HepG2 (cell line): ENCODE results near the gene CCDC70. TPM values are rescaled to one million over a fixed set of nuclear protein-coding genes. Genes with fewer than 3 reads are reported as not detected.

Source experiments
- ATAC-seq: fragments of 200-7000 bp; cut with Tn5 transposase; 3 replicates; pipeline ENCODE4 v1.9.1; 2020; ENCODE audit warnings: mild to moderate bottlenecking, moderate library complexity
- BruUV-seq: library from RNA; stranded (reverse); fragments of 400-500 nt; replicated peaks from 2 replicates; lab custom pipeline; 2021; lab: Mats Ljungman, UMichigan
- CTCF ChIA-PET: fragments of 300-600 bp; formaldehyde crosslinking; extraction: SDS; loops from one replicate; lab custom pipeline; 2021; ENCODE audit warnings: low total read pairs, inconsistent platforms, low intra/inter-chr PET ratio; lab: Yijun Ruan, JAX
- POLR2A ChIA-PET: fragments of 350-600 bp; sonication (Branson Sonifier 250); formaldehyde crosslinking; loops from one replicate; lab custom pipeline; 2020; ENCODE audit warnings: antibody characterized with exemption, inconsistent platforms; lab: Yijun Ruan, JAX
- DNase-seq: peaks from one replicate; pipeline ENCODE4 v3.0.0-alpha.2; 2015; ENCODE audit warnings: low spot score
- FAIRE-seq: peaks from 3 replicates; lab custom pipeline; 2011; peaks lifted over from hg19 to GRCh38; lab: Jason Lieb, UNC
- H2AFZ ChIP-seq: one replicate; pipeline ENCODE4 v1.6.1; 2011; ENCODE audit warnings: low read length, inconsistent platforms
- H3K27ac ChIP-seq: fragments of 300-600 bp; 3 replicates; pipeline ENCODE4 v1.8.0; 2011; ENCODE audit warnings: mixed run types, mild to moderate bottlenecking, mixed read lengths, low read length, inconsistent platforms; ENCODE audit not compliant: insufficient read depth; ENCODE audit errors: extremely low read length
- H3K27me3 ChIP-seq, 2 experiments: fragments of 200-600 bp in 1 of 2; 2 replicates in 1 of 2; 3 replicates in 1 of 2; pipeline versions ENCODE4 v1.6.0 to v1.8.0; 2011; ENCODE audit warnings: low read length in 2 of 2, mild to moderate bottlenecking in 2 of 2, moderate library complexity in 2 of 2, inconsistent platforms in 1 of 2; ENCODE audit not compliant: insufficient read depth in 2 of 2, control insufficient read depth in 1 of 2
- H3K36me3 ChIP-seq, 2 experiments: fragments of 200-600 bp in 1 of 2; replicated peaks in 1 of 2; 2 replicates in 1 of 2; 3 replicates in 1 of 2; pipeline versions ENCODE4 v1.5.1 to v1.8.0; 2011; ENCODE audit warnings: low read length in 2 of 2, inconsistent platforms in 1 of 2; ENCODE audit not compliant: insufficient read depth in 2 of 2, control insufficient read depth in 1 of 2
- H3K4me1 ChIP-seq: 2 replicates; pipeline ENCODE4 v1.5.1; 2012; ENCODE audit warnings: low read length, inconsistent platforms; ENCODE audit not compliant: insufficient read depth
- H3K4me2 ChIP-seq: 2 replicates; pipeline ENCODE4 v1.6.0; 2011; ENCODE audit warnings: low read depth, low read length, inconsistent platforms
- H3K4me3 ChIP-seq, 3 experiments: fragments of 200-600 bp in 1 of 3; sonication (generic), shearing (Covaris generic) in 1 of 3; replicated peaks in 1 of 3; 2 replicates each; pipeline ENCODE4 v1.5.1; 2011 to 2016; ENCODE audit warnings: low read length in 3 of 3, inconsistent platforms in 2 of 3, low read depth in 2 of 3, mild to moderate bottlenecking in 2 of 3, control low read depth in 1 of 3, mixed read lengths in 1 of 3; ENCODE audit not compliant: insufficient read depth in 1 of 3
- H3K79me2 ChIP-seq: one replicate; pipeline ENCODE4 v1.6.1; 2011; ENCODE audit warnings: low read length, inconsistent platforms; ENCODE audit not compliant: insufficient read depth
- H3K9ac ChIP-seq: 2 replicates; pipeline ENCODE4 v1.6.0; 2011; ENCODE audit warnings: mild to moderate bottlenecking, low read depth, low read length, inconsistent platforms; ENCODE audit not compliant: insufficient read depth
- H3K9me3 ChIP-seq: 2 replicates; pipeline ENCODE4 v1.5.1; 2012; ENCODE audit warnings: mild to moderate bottlenecking, low read length
- H4K20me1 ChIP-seq: 2 replicates; pipeline ENCODE4 v1.6.0; 2011; ENCODE audit warnings: inconsistent platforms, mild to moderate bottlenecking, low read length, moderate library complexity; ENCODE audit not compliant: insufficient read depth
- ARID5B ChIP-seq: IDR thresholded peaks from 2 replicates; pipeline ENCODE4 v1.4.0; 2020; ENCODE audit warnings: mild to moderate bottlenecking, missing genetic modification reagents
- FOXA3 ChIP-seq: IDR thresholded peaks from 2 replicates; pipeline ENCODE4 v1.6.1; 2016; ENCODE audit warnings: missing genetic modification reagents, missing compliant biosample characterization
- PAWR ChIP-seq: sonication (generic); formaldehyde crosslinking; IDR thresholded peaks from 2 replicates; pipeline ENCODE4 v1.4.0; 2020; ENCODE audit warnings: missing genetic modification reagents, mild to moderate bottlenecking, borderline replicate concordance
- RNF219 ChIP-seq: sonication (generic); formaldehyde crosslinking; IDR thresholded peaks from 2 replicates; pipeline ENCODE4 v1.5.0; 2020; ENCODE audit warnings: mild to moderate bottlenecking, missing genetic modification reagents
- SOX13 ChIP-seq, 3 experiments: fragments of 450-650 bp in 1 of 3; sonication (generic) in 1 of 3; formaldehyde crosslinking in 1 of 3; IDR thresholded peaks in 2 of 3; conservative IDR thresholded peaks in 1 of 3; 2 replicates each; pipeline versions ENCODE4 v1.5.0 to v1.6.1; 2016 to 2020; ENCODE audit warnings: antibody characterized with exemption in 1 of 3, mild to moderate bottlenecking in 1 of 3, missing compliant biosample characterization in 1 of 3, missing genetic modification reagents in 1 of 3, moderate library complexity in 1 of 3
- STAT6 ChIP-seq: sonication (generic); formaldehyde crosslinking; IDR thresholded peaks from 2 replicates; pipeline ENCODE4 v1.4.0; 2020; ENCODE audit warnings: missing genetic modification reagents, mild to moderate bottlenecking, borderline replicate concordance
- ZFP37 ChIP-seq: sonication (generic); formaldehyde crosslinking; IDR thresholded peaks from 2 replicates; pipeline ENCODE4 v1.4.0; 2020; ENCODE audit warnings: missing genetic modification reagents, borderline replicate concordance
- ZNF552 ChIP-seq: sonication (generic); formaldehyde crosslinking; IDR thresholded peaks from 2 replicates; pipeline ENCODE4 v1.9.0; 2022; ENCODE audit warnings: missing genetic modification reagents, mild to moderate bottlenecking, borderline replicate concordance
- ZNF619 ChIP-seq: sonication (generic); formaldehyde crosslinking; IDR thresholded peaks from 2 replicates; pipeline ENCODE4 v1.4.0; 2020; ENCODE audit warnings: mild to moderate bottlenecking, missing genetic modification reagents
- ZSCAN25 ChIP-seq: sonication (generic); formaldehyde crosslinking; IDR thresholded peaks from 2 replicates; pipeline ENCODE4 v1.8.0; 2022; ENCODE audit warnings: mild to moderate bottlenecking, missing genetic modification reagents
- ZSCAN29 ChIP-seq: sonication (generic); formaldehyde crosslinking; conservative IDR thresholded peaks from 2 replicates; pipeline ENCODE4 v1.4.0; 2020; ENCODE audit warnings: mild to moderate bottlenecking, missing genetic modification reagents
- WGBS: methylation state at CpG from one replicate; pipeline ENCODE4 v1.1.6; 2017; ENCODE audit warnings: low lambda C conversion rate; 5-methylcytosine and 5-hydroxymethylcytosine counted together
- in situ Hi-C: cut with HindIII; loops from 2 replicates; pipeline ENCODE4 v1.10.0; 2017; ENCODE audit warnings: low pct_unique_long_range_greater_than_20kb; ENCODE audit not compliant: extremely low pct_ligation_motif_present
- intact Hi-C: fragments of 100-400 bp; cut with micrococcal nuclease; formaldehyde crosslinking; loops from one replicate; pipeline ENCODE4 v1.10.0; 2022; ENCODE audit not compliant: unreplicated experiment
- polyA plus RNA-seq, 8 experiments: library from polyadenylated mRNA; depleted of rRNA in 3 of 8; stranded (reverse) in 7 of 8; unstranded in 1 of 8; fragments of >200 nt; fragmentation: Illumina TruSeq in 4 of 8; extraction: Trizol in 4 of 8; gene quantifications; 2 replicates each; pipeline versions ENCODE4 v1.2.1 to v1.2.3, GENCODE V29; 2011 to 2016; ENCODE audit warnings: low read depth in 4 of 8, missing spikeins in 1 of 8, mixed read lengths in 1 of 8; ENCODE audit not compliant: insufficient read depth in 1 of 8
- total RNA-seq, 5 experiments: library from RNA; depleted of rRNA; stranded (reverse); fragments of >200 nt; fragmentation: Illumina TruSeq; extraction: Trizol; gene quantifications; 2 replicates each; pipeline ENCODE4 v1.2.3, GENCODE V29; 2016; ENCODE audit warnings: low read depth in 1 of 5

The CCDC70 gene
- total and polyA plus RNA-seq, 2 of the 13 experiments (the other 11 are each of a cell fraction or from before 2014, with no cell fraction given), result 0.13 TPM; not detected in 1

DNA sequence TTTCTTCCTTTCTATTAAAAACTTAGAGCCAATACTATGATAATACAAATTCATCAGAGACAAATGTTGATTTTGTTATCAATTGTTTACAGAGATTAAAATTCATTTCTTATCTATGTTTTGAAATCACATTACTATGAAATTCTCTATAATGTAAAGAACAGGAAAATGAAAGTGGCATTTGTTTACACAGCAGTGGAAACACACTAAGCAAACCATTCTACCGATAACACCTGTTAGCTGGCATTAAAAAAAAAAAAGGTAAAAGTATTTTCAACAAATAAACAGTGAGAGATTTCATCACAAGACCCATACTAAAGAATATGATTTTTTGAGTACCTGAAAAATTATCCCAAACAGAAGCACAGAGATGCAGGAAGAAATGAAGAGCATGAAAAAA lies 4.8 kb upstream of the CCDC70 start:
- no peaks in the 10 kb centered on the region for H3K79me2 ChIP-seq
- 0 out of 2 replicates have a peak overlapping the region, but pooled peaks have one; percentile 8 for H3K4me2 ChIP-seq
- H3K4me1 ChIP-seq, result peaks cover 28% of the 10 kb centered on the region
- H3K36me3 ChIP-seq, result no peaks in the 10 kb centered on the region
- BruUV-seq, result no TSS peak
- in situ Hi-C loops (no loop called here), intact Hi-C loops (loop anchor here (5.0 kb wide), 1 partner anchor 840 kb away; no protein-coding TSS in a partner anchor)
- H3K9ac ChIP-seq, result no peak overlapping the region
- no peak for FAIRE-seq
- H3K27me3 ChIP-seq, result no peaks in the 10 kb centered on the region
- no peak overlapping the region for H3K4me3 ChIP-seq
- WGBS, result 17% methylated on average over 1 of the region's 1 CpG
- H4K20me1 ChIP-seq, result no peaks in the 10 kb centered on the region
- no peak overlapping the region for H3K27ac ChIP-seq
- TF ChIP-seq ZNF619 (CRISPR knock-in tag) (no peak), RNF219 (CRISPR knock-in tag) (no peak), ZNF552 (CRISPR knock-in tag) (no peak), PAWR (CRISPR knock-in tag) (no peak), STAT6 (CRISPR knock-in tag) (no peak), ZSCAN25 (CRISPR knock-in tag) (no peak), ARID5B (peak; percentile 25; the same call in 1 of the 2 replicates), ZSCAN29 (CRISPR knock-in tag) (no peak), FOXA3 (CRISPR knock-in tag) (peak; percentile 42; the same call in 1 of the 2 replicates), ZFP37 (CRISPR knock-in tag) (no peak), SOX13 (IDR thresholded peaks at IDR 0.05) (no peak), SOX13 (CRISPR knock-in tag; conservative IDR thresholded peaks at IDR 0.05 in 1 of 2, IDR thresholded peaks at IDR 0.05 in 1 of 2) (peak in 1 of 2 experiments; percentile 25; a peak in 1 of 4 replicates)
- no peaks in the 10 kb centered on the region for H3K9me3 ChIP-seq
- POLR2A ChIA-PET, result interaction anchor here (0.9 kb wide), 1 partner anchor 11 kb away, joined by 3 read pairs; no protein-coding TSS in a partner anchor
- DNase-seq, result peak; percentile 21
- no peak overlapping the region for H2AFZ ChIP-seq
- CTCF ChIA-PET, result no interaction called here
- ATAC-seq, result no peak
